NCI-H226 (cell line): Measurements from ENCODE around the gene MRPS6.

ENCODE experiments used
- DNase-seq: peaks from one replicate; pipeline ENCODE4 v3.0.0-alpha.2; 2015

The MRPS6 gene

GRCh38 chr21:34105947-34106541 lies 32.7 kb downstream of the MRPS6 start:
- no peak for DNase-seq

DNA sequence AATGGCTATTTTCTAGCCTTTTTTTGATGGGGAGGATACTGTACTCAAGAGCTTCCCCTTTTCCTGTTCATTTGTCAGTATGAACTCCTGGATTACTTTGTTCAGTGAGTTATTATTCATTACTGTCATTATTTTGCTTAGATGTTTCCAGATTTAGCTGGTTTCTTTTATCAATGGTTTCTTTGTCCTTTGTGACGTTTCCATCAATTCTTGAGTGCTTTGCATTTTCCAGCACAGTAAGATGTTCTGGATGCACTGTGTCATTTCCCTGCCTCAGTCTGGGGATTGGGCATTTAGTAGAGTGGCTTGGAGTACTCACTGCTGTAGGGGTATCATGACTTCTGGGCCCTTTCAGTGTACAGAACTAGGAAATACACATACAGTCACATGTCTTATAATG lies 34.2 kb downstream of the MRPS6 start:
- DNase-seq = no peak

DNA sequence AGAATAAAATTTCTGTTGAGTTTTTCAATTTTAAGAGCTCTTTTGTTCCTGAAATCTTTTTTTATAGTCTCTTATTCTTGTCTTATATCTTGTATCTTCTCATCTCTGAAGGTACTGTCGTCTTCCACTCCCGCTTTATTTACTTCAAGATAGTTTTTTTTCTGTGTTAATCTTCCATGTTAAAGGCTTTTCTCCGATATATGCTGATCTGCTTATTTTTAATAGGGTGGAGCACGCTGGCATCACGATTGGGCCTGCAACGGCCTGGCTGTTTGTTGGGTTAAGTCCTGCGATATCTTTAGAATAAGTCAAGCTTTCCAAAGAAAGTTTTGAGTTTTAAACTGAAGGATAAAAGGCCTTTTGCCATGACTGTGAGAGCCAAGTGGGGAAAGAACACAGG lies 35.7 kb downstream of the MRPS6 start:
- no peak for DNase-seq

DNA sequence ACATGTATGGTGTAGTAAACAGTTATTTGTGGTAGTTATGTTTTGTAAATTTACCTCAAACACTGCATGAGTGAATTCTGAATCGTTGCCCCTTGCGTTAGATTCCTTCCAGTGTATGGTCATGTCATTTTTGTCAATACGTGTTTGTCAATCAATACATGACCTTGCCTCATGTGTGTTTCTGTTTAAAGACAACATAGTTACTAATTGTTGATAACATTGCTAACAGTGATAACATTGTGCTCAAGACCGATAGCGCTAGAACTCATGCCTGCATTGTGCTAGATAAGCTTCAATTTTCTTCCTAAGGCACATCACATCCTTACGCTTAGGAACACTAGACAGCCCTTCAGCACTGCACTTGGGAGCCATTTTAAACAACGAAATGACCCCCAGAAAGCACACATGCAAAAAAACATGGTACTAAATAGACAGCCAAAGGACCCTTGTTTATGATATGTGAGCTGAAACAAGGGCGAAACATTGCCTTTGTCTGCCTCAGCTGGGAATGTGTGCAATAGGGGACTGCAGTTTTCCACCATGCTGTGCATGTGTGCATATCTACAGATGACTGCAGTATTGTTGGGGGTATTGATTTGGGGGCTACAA lies 37.3 kb downstream of the MRPS6 start:
- no peak for DNase-seq

DNA sequence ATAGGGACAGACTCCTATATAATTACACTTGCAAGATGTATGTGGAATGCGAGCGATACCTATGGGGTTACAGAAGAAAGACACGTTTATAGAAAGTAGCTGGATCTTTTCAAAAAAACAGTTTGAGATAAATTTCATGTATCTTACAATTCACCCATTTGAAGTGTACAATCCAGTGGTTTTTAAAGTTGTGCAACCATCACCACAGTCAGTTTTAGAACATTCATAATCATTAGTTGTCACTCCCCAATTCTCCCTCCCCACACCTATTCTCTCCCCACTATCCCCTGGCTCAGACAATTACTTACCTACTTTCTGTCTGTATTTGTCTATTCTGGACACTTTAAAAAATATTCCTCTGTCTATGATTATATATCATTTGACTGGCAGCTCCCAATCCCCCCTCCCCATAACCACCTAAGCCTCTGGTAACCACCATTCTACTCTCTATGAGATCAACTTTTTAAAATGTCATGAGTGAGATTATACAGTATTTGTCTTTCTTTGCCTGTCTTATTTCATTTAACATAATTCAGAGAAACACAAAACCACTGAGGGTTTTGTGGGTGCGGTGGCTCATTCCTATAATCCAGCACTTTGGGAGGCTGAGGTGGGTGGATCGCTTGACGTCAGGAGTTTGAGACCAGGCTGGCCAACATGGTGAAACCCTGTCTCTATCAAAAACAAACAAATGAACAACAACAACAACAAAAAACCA lies 39.1 kb downstream of the MRPS6 start:
- no peak for DNase-seq

- DNase-seq = peak; percentile 37
Observed at GRCh38 chr21:34113842-34114241, 40.5 kb downstream of the MRPS6 start.

DNA sequence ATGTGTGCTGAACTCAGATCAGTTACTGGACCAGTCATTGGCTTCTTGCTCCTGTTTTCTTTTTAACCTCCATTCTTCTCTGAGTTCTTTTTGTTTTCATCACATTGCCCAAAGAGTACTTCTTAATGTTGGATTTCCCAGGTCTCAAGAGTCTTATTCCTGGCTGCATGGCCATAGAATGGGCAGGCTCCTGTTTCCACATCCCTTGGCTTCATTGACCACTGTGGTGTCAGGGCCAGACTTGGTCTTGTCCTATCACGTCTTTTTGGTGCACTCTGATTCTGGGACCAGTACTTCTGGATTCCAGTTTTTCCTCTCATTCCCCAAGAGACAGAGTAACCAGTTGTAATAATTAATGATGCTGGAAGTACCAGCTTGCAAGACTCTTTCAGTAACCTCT lies 41.8 kb downstream of the MRPS6 start:
- DNase-seq = no peak

DNA sequence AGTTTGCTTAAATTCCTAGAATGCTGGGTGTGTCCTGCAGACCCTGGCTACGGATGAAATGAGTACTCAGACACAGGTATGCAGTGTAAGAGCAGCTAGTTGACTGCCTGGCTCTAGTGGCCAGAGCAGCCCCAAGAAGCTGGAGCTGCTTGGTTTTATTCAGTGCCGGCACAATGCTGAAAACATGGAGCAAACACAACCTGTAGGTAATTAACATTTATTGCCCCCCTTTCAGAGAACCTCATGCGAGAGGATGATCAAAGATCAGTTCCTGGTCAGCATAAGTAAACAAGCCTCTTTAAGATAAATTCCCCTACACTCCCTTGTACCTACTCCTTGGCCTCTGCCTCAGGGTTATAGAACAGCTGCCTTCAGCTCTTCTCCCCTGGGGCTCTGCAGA lies 43.2 kb downstream of the MRPS6 start:
- no peak for DNase-seq

DNA sequence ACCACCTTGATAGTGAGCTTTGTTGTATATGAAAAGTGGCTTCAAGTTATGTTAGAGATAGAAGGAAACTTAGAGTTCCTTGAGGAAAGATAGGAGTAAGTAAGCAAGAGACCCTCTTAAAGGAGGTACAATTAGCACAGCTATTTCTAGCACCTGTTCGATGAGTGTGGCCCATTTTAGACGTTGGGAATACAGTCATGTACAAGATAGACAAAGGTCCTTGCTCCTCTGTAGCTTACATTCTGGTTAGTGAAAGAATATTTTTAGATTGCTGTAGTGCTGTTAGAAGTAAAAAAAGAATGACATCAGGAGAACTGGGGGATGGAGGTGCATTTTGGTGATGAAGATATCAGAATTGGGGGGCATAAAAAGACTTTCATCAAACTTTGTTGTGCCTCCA lies 47.5 kb downstream of the MRPS6 start:
- DNase-seq = no peak

DNA sequence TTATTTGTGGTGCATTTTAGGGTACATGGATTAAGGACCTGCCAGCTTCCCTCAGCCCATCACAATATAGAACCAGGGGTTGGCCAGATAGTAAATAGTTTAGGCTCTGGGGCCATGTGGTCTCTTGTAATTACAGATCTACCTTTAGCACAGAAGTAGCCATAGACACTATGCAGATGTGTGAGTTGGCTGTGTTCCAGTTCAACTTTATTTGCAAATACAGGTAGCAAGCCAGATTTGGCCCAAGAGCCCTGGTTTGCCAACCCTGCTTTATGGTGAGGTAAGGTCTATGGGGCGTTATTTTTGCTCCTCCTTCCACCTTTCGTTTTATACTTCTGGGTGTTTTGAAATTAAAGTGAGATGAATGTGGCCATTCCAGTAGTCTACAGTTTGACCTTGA lies 48.7 kb downstream of the MRPS6 start:
- no peak for DNase-seq

DNA sequence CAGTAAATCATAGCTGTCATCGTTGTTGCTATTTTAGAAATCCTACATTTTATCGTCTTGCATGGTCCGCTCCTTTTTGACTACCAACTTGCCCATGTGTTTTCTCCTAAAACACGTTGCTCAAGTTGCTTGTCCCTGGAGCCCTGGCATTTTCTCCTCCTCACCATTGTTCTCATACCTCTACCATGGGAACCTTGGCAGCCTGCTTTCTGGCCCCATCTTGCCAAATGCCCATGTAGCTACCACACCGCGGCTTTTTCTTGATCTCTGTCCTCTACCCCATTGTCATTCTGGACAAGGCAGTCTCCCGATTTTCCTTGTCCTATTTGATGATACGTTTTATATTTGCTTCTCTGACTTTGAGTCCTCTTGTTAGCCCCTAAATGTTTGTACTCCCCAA lies 50.2 kb downstream of the MRPS6 start:
- DNase-seq = no peak

DNA sequence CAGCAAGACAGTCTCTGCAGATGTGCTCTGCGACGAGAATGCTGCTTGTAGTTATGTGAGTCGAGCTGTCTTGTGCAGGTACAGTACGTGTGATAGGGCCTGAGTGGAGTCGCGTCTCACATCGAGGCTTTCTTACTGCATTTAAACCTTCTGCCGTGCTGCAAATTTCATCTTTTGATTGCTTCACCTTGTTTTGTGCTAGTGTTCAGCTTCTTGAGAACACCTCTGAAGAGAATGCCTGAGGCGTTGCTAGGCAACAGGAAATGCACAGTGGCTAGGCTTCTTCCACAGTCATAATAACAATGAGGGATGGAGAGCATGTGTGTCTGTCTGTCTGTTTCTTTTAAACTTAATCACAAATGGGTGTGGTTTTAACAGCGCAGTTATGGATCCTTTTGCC lies 52.9 kb downstream of the MRPS6 start:
- DNase-seq = no peak

- no peak for DNase-seq
Observed at GRCh38 chr21:34126691-34127090, 53.3 kb downstream of the MRPS6 start.

DNA sequence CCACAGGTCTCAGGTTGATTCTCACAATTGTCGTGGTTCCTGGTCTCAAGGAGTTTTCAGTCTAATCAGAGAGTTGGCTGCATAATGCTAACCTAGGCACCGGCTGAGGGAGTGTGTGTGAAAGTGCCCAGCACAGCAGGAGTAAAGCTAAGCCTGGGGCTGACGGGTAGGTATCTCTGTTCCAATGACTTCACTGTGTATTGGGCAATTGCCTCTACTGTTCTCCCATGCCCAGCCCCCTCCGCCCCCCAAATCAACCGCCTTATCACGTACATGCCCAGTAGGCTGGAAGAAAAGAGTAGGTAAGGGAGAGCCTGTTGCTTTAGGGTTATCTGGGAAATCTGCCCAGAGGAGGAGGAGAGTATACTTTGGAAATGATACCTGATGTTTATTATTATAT lies 54.7 kb downstream of the MRPS6 start:
- DNase-seq = peak; percentile 35

GRCh38 chr21:34128674-34129038 lies 55.3 kb downstream of the MRPS6 start:
- no peak for DNase-seq

GRCh38 chr21:34129039-34129891 lies 55.9 kb downstream of the MRPS6 start:
- DNase-seq = peak; percentile 62

GRCh38 chr21:34129901-34130715 lies 56.7 kb downstream of the MRPS6 start:
- no peak for DNase-seq

- DNase-seq = no peak
Observed at GRCh38 chr21:34130716-34130985, 57.3 kb downstream of the MRPS6 start.

GRCh38 chr21:34131586-34131985 lies 58.2 kb downstream of the MRPS6 start:
- no peak for DNase-seq

- DNase-seq = no peak
Observed at GRCh38 chr21:34132202-34132601, 58.8 kb downstream of the MRPS6 start.

DNA sequence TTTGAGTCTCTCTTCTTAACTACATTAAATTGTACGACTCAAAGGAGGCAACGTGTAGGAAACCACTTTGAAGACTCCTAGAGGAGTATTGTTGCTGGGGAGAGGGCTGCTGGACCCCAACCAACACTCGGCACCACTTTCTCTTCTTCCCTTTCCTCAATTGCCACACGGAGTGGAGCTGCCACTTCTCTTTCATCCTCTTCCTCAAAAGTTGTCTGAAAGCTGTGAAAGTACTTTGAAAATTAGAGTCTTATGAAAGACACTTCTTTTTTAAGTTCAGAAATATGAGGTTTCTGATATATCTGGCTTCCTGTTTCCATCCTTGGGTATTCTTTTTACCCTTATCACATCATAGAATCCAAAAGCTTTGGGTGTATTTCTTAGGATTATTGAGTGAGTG lies 59.5 kb downstream of the MRPS6 start:
- DNase-seq = no peak

DNA sequence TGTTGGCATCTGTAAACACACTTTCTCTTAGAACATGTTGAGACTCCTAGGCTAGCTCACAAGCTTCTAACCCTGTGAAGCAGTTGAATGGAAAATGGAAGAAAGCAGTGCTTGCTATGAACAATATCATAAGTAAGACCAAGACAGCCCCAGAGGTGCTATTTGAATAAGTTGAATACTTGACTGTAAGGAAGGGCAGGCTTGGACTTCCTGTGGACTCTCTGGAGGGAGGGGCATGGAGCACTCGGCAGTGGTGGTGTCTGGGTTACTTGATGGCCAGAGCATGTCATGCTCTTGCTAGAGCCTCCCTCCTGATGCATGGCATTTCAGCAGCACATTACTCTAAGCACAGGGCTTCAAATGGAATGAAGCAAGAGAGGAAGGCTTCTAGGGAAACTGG lies 60.0 kb downstream of the MRPS6 start:
- DNase-seq = no peak

- no peak for DNase-seq
Observed at GRCh38 chr21:34133802-34134201, 60.4 kb downstream of the MRPS6 start.
